HG03139 (cell line): Measurements from ENCODE around the gene SPEF1.

Experiments
- ATAC-seq: cut with Tn5 transposase; IDR thresholded peaks from one replicate; pipeline ENCODE4 v1.9.1; 2021; ENCODE audit not compliant: unreplicated experiment

The SPEF1 gene

DNA sequence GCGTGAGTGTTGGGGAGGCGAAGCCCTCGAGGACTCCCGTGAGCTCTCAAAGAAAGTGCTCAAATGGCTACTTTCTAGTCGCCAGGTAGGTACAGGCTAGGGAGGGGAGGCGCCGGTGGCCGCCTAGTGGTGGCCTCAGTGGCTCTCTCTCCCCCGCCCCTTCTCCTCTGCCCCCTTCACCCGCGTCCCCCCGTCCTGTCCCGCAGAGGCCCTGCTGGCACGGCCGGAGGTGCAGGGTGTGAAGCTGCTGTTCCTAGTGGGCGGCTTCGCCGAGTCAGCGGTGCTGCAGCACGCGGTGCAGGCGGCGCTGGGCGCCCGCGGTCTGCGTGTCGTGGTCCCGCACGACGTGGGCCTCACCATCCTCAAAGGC lies 30.0 kb downstream of the SPEF1 start:
- no peak for ATAC-seq

DNA sequence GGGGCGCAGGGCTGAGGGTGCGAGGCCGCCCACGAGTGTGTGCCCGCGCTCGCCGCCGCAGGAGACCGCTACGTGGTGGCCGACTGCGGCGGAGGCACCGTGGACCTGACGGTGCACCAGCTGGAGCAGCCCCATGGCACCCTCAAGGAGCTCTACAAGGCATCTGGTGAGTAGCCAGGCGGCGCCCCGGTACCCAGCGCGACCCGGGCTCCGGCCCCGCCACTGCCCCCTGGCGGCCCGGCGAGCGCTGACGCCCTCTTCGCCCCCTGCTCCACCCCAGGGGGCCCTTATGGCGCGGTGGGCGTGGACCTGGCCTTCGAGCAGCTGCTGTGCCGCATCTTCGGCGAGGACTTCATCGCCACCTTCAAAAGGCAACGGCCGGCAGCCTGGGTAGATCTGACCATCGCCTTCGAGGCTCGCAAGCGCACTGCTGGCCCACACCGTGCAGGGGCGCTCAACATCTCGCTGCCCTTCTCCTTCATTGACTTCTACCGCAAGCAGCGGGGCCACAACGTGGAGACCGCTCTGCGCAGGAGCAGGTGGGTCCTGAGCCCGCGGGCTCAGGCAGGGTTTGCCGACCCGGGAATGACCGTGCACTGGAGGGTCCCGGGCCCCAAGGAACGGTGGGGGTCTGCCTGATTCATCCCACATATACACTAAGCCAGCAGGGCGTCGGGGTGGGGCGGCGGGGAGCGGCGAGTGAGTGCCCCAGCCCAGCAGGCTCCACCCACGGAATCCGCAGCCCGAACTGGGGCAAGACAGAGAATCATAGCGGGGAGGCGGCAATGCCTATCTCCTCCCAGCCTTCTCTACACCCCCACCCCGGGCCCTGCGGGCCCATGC lies 31.3 kb downstream of the SPEF1 start:
- no peak for ATAC-seq

DNA sequence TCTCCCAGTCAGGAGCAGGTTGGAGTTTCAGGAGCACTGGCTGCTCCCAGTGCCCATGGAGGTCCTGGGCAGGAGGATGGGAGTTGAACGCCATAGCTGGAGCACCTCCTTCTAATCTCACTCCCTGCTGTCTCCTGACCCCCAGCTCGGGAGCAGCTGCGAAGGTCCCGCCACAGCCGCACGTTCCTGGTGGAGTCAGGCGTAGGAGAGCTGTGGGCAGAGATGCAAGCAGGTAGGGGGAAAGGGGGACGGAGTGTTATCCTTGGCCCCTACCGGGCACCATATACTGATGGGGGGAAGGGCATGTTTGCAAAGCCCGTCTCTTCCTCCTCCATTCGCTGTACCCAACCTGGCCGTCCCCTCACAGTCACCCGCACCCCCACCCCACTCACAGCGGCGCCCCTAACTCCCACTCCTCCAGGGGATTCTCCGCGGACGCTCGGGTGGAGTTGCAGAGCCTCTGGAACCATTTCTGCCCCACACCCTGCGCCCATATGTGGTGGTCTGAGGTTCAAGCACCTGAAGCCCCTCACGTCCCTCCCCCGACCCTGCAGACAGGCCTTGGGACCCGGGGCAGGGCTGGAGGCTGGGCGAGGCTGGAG lies 32.1 kb downstream of the SPEF1 start:
- no peak for ATAC-seq

DNA sequence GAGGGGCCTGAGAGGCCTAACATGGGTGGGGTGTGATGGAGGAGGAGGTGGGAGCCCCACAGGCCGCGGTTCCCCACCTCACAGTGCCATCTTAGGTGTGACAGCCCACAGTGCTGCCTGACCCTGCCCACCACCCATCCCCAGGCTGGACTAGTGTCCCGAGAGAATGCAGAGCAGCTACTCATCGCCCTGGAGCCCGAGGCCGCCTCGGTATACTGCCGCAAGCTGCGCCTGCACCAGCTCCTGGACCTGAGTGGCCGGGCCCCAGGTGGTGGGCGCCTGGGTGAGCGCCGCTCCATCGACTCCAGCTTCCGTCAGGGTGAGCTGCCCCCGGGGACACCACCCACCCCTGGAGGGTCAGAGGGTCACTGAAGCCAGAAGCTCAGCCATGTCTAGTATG lies 33.2 kb downstream of the SPEF1 start:
- no peak for ATAC-seq

DNA sequence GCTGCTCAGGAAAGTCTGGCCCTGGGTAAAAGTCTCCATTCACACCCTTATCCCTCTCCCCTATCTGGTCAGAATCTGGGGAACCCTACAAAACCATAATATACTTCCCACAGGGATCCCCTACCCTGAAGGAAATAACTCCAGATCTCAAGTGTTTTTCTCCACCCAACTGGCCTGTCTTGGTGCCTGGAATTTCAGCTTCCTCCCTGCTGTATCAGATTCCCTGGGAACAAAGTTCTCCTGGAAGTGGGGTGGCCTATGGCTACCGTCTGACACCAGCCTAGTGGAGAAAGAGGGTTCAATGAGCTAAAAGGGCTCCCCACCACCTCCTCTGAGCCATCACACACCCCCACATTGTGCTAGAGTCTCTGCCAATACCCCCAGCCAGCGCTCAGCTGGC lies 33.8 kb downstream of the SPEF1 start:
- no peak for ATAC-seq

DNA sequence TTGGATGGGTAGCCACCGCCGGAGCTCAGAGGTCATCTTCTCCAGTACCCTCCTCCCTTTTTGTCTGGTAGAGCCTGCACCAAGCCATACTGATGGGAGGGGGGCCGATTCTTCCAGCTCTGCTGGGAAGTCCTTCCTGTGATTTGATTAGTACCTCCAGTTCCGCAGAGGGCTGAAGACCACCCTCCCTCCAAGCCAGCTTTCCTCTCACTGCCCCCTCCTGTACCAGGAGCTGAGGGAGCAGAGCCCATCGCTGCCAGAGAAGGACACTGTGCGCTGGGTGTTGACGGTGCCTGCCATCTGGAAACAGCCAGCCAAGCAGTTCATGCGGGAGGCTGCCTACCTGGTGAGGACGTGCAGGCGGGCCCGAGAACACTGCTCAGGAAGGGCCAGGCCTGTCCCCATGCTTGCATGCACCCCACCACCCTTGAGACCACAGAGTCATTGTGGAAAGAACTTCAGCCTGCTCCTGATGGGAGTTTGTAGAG lies 35.5 kb downstream of the SPEF1 start:
- no peak for ATAC-seq

DNA sequence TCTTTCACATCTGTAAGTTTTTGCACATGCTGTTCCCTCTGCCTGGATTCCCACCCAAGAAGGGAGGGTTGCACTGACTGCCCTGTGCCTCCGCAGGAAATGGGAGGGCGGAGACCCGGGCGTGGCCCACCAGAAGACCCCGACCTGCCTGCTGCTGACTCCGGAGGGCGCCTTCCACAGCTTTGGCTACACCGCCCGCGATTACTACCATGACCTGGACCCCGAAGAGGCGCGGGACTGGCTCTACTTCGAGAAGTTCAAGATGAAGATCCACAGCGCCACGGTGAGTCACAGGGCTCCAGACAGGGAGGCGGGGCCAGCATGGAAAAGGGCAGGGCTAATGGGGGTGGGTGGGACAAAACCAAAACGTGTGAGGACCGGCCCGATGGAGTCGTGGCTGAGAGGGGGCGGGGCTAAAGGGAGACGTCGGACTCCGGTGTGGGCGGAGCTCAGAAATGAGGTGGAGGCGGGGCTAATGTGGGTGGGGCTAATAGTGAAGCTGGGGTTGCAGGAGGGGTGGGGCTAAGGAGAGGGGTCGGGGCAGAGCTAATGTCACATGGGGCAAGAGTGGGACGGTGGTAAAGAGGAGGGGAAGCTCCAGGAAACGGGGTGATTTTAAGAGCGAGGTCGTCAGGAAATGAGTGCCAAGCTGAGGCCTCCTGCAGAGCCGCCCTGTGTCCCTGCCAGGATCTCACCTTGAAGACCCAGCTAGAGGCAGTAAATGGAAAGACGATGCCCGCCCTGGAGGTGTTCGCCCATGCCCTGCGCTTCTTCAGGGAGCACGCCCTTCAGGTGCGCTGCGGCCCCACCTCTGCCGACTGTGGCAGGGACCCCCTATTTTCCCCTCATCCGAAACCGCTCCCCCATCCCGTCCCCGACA lies 36.2 kb downstream of the SPEF1 start:
- no peak for ATAC-seq

DNA sequence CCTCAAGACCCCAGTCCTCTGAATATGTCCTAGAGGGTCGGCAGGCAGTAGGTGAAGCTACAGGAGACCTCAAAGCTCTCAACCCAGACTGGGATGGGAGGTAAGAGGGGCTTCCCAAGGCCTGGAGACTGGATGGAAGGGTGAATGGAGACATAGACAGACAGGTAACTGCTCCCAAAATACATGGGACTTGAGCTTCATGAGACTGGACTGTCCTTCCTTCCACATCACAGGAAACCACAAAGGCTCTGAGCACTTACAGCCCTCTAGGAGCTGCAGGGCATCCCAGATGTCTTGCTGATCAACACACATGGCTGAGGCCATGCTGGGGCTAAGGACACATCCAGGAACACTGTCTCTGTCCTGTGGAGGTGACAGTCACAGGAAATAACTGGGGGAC lies 37.2 kb downstream of the SPEF1 start:
- no peak for ATAC-seq

DNA sequence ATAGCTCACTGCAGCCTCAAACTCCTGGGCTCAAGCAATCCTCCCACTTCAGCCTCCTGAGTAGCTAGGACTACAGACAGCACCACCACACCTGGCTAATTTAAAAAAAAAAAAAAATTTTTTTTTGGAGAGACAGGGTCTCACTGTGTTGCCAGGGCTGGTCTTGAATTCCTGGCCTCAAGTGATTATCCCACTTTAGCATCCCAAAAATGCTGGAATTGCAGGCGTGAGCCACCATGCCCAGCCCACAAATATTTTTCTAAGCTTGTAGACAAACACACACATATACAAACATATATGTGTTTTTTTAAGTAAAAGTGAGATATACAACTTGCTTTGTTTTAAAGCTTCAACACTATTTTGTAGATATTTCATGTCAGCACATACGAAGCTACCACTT lies 38.0 kb downstream of the SPEF1 start:
- ATAC-seq = no peak

DNA sequence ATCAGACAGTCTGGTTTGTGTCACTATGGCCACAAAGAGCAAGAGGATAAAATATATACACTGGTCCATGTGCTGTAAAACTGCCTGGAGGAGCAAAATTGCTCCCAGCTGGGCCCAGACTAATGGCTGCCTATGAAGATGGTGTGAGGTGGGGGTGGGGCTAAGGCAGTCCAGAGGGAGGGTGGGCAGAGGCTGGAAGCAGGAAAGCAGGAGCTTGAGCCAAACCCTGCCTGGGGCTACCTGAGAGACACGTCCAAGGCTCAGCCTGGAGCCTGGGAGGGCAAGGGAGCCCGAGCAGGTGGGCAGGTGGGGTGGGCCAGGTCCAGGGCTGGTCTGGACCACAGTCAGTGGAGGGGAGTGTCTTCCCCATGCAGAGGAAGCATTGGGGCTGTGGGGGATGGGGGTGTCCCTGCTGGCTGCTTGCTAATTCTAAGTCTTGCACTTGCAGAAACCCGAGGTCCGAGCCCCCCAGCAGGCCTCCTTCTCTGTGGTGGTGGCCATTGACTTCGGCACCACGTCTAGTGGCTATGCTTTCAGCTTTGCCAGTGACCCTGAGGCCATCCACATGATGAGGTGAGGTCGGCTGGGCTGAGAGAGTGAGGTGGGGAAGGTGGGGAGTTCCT lies 39.3 kb downstream of the SPEF1 start:
- no peak for ATAC-seq

DNA sequence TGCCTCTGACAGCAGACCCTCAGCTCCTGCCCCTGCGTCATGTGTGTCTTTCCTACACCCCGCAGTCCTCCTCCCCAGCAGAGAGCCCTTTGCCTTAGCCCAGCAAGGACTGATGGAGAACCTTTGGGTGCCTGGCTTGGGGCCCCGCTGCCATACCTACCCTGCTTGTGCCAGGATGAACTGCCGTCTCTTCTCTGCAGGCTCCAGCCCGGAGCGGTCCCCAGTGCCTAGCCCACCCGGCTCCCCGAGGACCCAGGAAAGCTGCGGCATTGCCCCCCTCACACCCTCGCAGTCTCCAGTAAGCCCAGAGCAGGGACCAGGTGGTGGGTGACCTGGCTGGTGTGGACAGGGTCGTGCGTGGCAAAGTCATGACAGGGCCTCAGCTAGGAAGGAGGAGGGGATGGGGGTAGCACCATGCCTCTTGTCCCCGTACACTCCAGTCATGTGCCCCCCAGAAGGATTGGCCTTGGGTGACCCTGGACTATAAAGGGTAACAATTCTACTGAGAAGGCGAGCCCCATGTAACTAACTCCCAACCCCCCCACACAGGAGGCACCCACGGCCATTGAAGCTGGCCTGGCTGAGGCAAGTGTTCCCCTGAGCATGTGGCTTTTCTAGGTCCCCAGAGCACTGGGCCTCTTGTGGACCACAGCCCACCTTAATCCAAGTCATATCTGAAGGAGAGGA lies 40.5 kb downstream of the SPEF1 start:
- no peak for ATAC-seq

DNA sequence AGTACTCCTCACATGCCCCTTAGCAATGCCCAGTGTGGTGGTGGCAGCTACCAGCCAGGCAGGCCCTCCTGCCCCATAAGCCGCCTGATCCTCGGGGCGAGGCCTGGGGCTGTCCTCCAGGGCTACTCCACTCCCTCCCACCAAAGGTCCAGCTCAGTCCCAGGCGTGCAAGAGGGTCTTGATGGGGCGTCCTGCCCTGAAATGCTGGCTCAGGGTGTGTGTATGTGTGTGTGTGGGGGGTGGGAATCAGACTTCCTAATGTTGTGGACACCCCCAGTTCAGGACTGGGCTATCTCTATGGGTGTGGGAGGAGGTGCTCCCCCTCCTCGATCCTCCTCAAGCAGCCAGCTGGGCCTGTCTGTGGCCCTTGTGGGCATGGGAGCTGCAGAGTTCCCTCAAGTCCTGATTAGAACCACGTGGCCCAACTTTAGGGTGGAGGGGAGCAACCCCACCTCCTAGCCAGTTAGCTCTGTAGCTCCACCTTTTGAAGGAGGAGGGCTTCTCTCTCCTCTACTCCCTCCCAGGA lies 41.3 kb downstream of the SPEF1 start:
- no peak for ATAC-seq

DNA sequence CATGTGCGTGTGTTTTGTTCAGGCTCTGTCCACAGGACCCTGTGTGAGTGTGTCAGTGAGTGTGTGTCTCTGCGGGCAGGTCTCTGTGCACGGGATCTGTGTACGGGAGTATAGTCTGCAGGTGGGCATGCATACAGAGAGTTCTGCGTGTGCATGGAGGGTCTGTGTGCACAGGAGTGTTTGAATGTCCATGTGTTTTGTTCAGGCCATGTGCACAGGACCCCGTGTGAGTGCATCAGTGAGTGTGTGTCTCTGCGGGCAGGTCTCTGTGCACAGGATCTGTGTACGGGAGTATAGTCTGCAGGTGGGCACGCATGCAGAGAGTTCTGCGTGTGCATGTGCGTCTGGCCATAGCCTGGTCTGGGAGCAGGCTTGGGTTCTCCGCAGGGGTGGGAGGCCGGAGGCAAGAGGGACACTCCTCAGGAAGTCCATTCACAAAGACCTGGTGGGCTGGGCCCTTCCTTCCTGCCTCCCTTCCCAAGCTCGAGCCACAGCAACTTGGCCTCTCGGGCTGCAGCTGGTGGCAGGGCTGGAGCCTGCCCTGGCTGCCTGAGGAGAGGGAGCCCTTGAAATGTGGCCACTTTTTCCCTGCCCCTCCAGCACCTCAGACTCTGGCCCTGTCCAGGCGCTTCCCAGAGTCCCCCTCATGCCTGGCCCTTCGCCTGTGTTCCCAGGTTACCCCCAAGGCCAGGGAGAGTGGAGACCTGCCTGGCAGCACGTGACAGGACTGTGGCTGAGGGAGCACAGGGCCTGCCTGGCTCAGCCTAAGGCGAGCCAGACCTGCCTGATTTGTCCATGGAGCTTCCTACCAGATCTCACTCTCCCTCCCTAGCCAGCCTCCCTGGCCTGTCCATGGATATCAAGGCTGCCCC lies 42.0 kb downstream of the SPEF1 start:
- no peak for ATAC-seq

DNA sequence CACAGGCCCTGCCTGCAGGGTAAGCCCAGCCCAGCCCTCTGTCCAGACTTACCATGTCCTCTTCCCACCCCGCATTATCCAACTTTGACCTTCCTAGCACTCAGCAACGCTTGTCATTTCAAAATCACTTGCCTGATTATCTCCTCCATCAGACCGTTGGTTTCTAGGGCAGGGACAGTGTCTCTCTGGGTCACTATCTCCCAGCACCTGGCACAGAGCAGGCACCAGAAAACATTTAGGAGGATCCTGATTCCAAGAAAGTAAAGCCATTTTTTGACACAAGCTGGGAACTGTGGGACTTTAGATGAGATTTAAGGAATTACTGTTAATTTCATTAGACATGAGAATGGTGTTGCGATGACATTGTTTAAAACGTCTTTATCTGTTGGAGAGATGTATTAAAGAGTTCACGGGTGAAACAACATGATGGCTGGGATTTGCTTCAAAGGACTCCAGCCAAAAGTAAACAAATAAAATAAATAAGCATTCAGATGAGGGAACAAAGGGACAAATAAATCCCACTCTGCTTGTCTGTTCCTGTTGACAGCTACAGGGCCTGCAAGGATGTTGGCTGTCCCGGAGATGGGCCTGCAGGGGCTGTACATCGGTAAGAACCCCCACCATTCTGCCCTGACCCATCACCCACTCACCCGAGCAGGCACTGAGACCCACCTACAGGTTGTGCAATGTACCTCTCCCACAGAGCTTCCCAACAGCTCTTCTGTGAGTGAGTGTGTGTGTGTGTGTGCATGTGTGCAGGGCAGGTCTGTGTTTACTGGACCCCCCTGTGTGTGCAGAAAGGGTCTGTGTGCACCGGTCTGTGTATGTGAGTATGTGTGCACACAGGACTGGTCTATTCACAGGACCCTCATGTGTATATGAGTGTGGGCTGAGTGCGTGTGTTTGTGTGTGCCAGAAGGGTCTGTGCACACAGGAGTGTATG lies 42.9 kb downstream of the SPEF1 start:
- no peak for ATAC-seq

DNA sequence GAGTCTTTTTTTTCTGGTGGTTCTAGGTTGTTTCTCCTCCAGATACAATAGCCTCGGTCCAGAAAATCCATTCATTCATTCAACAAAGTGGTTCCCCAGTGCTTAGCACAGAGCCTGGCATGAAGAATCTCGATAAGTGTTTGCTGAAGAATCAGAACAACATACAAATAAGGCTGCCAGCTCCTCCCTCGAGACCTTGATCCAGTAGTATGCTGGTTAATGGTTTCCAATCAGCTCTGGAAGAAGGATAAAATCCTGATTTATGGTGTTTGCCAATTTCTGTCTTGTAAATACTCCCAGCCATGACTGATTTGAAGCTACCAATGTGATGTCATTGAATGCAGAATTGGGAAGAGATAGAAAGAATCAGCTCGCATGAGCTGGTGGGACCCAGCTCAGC lies 45.5 kb downstream of the SPEF1 start:
- no peak for ATAC-seq

DNA sequence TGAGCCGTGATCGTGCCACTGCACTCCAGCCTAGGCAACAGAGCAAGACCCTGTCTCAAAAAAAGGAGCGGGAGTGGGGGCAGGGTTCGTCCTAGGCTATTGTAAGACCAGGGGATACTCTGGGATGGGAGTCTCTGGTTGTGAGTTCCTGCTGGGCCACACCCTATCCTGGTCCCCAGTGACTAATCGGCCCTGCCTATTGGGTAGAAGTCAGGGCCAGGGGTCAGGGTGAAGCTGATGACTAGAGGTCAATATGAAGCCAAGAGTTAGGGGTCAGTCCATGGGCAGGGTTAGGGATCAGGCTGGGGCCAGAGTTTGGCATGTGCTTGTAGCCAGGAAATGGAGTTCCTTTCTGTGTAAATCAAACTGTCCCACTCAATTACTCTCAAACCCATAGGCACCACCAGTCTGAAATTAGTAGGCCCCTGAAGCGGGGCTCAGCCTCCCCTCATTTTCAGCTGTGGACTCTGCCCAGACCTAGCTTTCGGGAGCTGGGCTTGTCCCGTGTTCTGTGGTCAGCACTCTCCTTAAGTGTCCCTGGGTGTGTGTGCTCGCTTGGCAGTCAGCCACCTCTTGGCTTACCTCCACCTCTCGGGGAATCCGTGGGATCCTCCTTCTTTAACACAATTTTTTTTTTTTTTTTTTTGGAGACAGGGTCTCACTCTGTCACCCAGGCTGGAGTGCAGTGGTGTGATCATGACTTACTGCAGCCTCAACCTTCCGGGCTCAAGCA lies 47.0 kb downstream of the SPEF1 start:
- no peak for ATAC-seq

DNA sequence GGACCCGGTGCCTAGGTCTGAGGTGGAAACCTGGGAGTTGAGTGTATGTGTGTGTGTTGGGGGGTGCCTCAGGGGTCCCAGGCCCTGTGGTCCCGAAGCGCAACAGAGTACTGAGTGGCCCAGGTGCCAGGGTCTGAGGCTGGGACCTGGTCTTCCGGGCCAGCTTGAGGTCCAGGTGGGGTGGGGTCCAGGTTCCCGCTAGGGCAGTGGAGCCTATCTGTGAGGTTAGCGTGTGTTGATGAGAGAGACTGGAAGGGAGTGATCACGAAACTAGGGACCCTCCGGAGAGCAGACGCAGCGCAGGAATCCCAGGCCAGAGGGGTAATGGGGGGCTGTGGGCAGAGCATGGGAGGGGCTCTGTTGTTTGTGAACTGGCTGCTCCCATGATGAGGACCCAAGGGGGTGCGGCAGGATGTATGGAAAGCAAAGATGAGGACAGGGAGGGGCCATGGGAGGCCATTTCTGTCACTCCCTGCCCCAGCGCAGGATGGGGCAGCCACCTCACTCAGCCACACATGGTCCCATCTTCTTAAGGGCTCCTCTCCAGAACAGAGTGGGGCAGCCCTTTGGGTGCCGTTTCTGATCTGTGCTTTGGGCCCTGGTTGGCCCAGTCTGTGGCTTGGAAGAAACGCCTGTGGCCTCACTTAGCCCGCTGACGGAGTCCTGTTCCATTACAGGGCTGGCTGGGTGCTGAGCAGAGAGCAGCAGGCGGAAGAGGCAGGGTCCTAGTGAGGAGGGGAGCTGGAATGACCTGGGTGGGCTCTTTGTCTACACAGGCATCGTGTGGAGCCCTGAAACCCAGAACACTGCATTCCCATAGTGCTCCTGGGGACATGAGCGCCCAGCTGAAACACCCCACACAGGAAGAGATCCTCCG lies 47.9 kb downstream of the SPEF1 start:
- no peak for ATAC-seq
